NOMO-1 (cell line): ENCODE measurements around the gene RASSF8.

Experiments used
- DNase-seq, 2 experiments: peaks; one replicate each; lab custom pipeline; 2025; ENCODE audit not compliant: unreplicated experiment in 2 of 2; lab: John Stamatoyannopoulos, UW

RASSF8 gene

GRCh38 chr12:26122681-26123481 is 164.4 kb downstream of the RASSF8 start:
- peak in 1 of 2 experiments; percentile 30 for DNase-seq

GRCh38 chr12:26123482-26123980 is 165.0 kb downstream of the RASSF8 start:
- DNase-seq, result no peak

- DNase-seq, result no peak
Measured at GRCh38 chr12:26124446-26125399, 166.2 kb downstream of the RASSF8 start, which contains the start of gene BHLHE41. Gene BHLHE41 (minus strand): TSS chr12:26125037. CDS start chr12:26124779, 258 bp downstream.

GRCh38 chr12:26125400-26126339 is 167.2 kb downstream of the RASSF8 start:
- peak; percentile 13 to 49 for DNase-seq

- peak; percentile 19 to 45 for DNase-seq
Measured at GRCh38 chr12:26126340-26127284, 168.1 kb downstream of the RASSF8 start.

- no peak for DNase-seq
Measured at GRCh38 chr12:26127404-26127803, 168.9 kb downstream of the RASSF8 start.

- DNase-seq, result no peak
Measured at GRCh38 chr12:26128168-26128567, 169.7 kb downstream of the RASSF8 start.
